ENCODE measurements around the gene APOBEC3A. TPM values are rescaled to one million over a fixed set of nuclear protein-coding genes. Genes with fewer than 3 reads are reported as not detected.
"Not testable (repeated sequence)": the region's sequence is repeated elsewhere in the genome, so short reads cannot be mapped to it uniquely, and the experiment has no call there.

Gene APOBEC3A
- total RNA-seq, 1 donor from 2014 or later, result not detected

- no peaks in the 10 kb centered on the region for H3K9me3 Mint-ChIP-seq
- peaks cover 6% of the 10 kb centered on the region for H3K27me3 Mint-ChIP-seq (ENCODE audit: low read depth)
- H3K4me3 Mint-ChIP-seq (ENCODE audit: low read depth), result no peak overlapping the region
- peaks cover 42% of the 10 kb centered on the region for H3K4me1 Mint-ChIP-seq (ENCODE audit: low read depth)
- peak overlapping the region; percentile 75 for H3K27ac Mint-ChIP-seq
- DNase-seq (ENCODE audit: low spot score), result no peak
- intact Hi-C loops (cut with micrococcal nuclease), result no loop called here
- H3K36me3 Mint-ChIP-seq (ENCODE audit: low read depth), result no peaks in the 10 kb centered on the region
Observed at GRCh38 chr22:38955250-38955905, 2.0 kb upstream of the APOBEC3A start.

- Mint-ChIP-seq H3K4me3 (ENCODE audit: low read depth) (no peak overlapping the region), H3K9me3 (no peaks in the 10 kb centered on the region), H3K4me1 (ENCODE audit: low read depth) (peaks cover 42% of the 10 kb centered on the region), H3K36me3 (ENCODE audit: low read depth) (no peaks in the 10 kb centered on the region), H3K27me3 (ENCODE audit: low read depth) (peaks cover 6% of the 10 kb centered on the region), H3K27ac (peak overlapping the region; percentile 75)
- no peak for DNase-seq (ENCODE audit: low spot score)
- intact Hi-C loops (cut with micrococcal nuclease), result no loop called here
Observed at GRCh38 chr22:38955926-38956325, 1.5 kb upstream of the APOBEC3A start.

GRCh38 chr22:38956551-38956950, 858 bp upstream of the APOBEC3A start:
- DNase-seq (ENCODE audit: low spot score), result no peak

GRCh38 chr22:38957808-38958650, 620 bp downstream of the APOBEC3A start:
- Mint-ChIP-seq H3K27ac (no peak overlapping the region), H3K4me1 (ENCODE audit: low read depth) (peaks cover 27% of the 10 kb centered on the region)
- intact Hi-C loops (cut with micrococcal nuclease), result no loop called here

More at GRCh38 chr22:38956551-38956950, 858 bp upstream of the APOBEC3A start:
- H3K9me3 Mint-ChIP-seq, result no peaks in the 10 kb centered on the region
- H3K4me1 Mint-ChIP-seq (ENCODE audit: low read depth), result peaks cover 38% of the 10 kb centered on the region
- no peak overlapping the region for H3K4me3 Mint-ChIP-seq (ENCODE audit: low read depth)
- no peak overlapping the region for H3K27ac Mint-ChIP-seq
- intact Hi-C loops (cut with micrococcal nuclease), result no loop called here
- H3K36me3 Mint-ChIP-seq (ENCODE audit: low read depth), result no peaks in the 10 kb centered on the region
- peaks cover 6% of the 10 kb centered on the region for H3K27me3 Mint-ChIP-seq (ENCODE audit: low read depth)

GRCh38 chr22:38958651-38958943, 1.2 kb downstream of the APOBEC3A start:
- H3K36me3 Mint-ChIP-seq (ENCODE audit: low read depth); H3K4me3 Mint-ChIP-seq (ENCODE audit: low read depth); DNase-seq (ENCODE audit: low spot score); intact Hi-C loops (cut with micrococcal nuclease); H3K9me3 Mint-ChIP-seq; H3K27me3 Mint-ChIP-seq (ENCODE audit: low read depth): not testable (repeated sequence)
- Mint-ChIP-seq H3K27ac (peak overlapping the region; percentile 8), H3K4me1 (ENCODE audit: low read depth) (peaks cover 24% of the 10 kb centered on the region)

More at GRCh38 chr22:38957808-38958650, 620 bp downstream of the APOBEC3A start:
- no peaks in the 10 kb centered on the region for H3K9me3 Mint-ChIP-seq
- no peaks in the 10 kb centered on the region for H3K36me3 Mint-ChIP-seq (ENCODE audit: low read depth)
- DNase-seq (ENCODE audit: low spot score), result no peak
- H3K27me3 Mint-ChIP-seq (ENCODE audit: low read depth), result peaks cover 6% of the 10 kb centered on the region
- H3K4me3 Mint-ChIP-seq (ENCODE audit: low read depth), result no peak overlapping the region

GRCh38 chr22:38959590-38959989, 2.2 kb downstream of the APOBEC3A start:
- H3K36me3 Mint-ChIP-seq (ENCODE audit: low read depth), result no peaks in the 10 kb centered on the region
- intact Hi-C loops (cut with micrococcal nuclease), result no loop called here
- no peak overlapping the region for H3K4me3 Mint-ChIP-seq (ENCODE audit: low read depth)
- DNase-seq (ENCODE audit: low spot score), result no peak
- H3K27ac Mint-ChIP-seq, result no peak overlapping the region
- H3K27me3 Mint-ChIP-seq (ENCODE audit: low read depth), result peaks cover 6% of the 10 kb centered on the region
- H3K4me1 Mint-ChIP-seq (ENCODE audit: low read depth), result peaks cover 20% of the 10 kb centered on the region
- no peaks in the 10 kb centered on the region for H3K9me3 Mint-ChIP-seq

GRCh38 chr22:38960673-38961072, 3.3 kb downstream of the APOBEC3A start:
- intact Hi-C loops (cut with micrococcal nuclease); H3K4me3 Mint-ChIP-seq (ENCODE audit: low read depth); H3K9me3 Mint-ChIP-seq; DNase-seq (ENCODE audit: low spot score); H3K36me3 Mint-ChIP-seq (ENCODE audit: low read depth); H3K27me3 Mint-ChIP-seq (ENCODE audit: low read depth); H3K27ac Mint-ChIP-seq: not testable (repeated sequence)
- H3K4me1 Mint-ChIP-seq (ENCODE audit: low read depth), result peaks cover 13% of the 10 kb centered on the region

GRCh38 chr22:38963291-38963738, 5.9 kb downstream of the APOBEC3A start:
- H3K9me3 Mint-ChIP-seq; H3K27ac Mint-ChIP-seq; H3K4me1 Mint-ChIP-seq (ENCODE audit: low read depth); intact Hi-C loops (cut with micrococcal nuclease); DNase-seq (ENCODE audit: low spot score); H3K27me3 Mint-ChIP-seq (ENCODE audit: low read depth); H3K4me3 Mint-ChIP-seq (ENCODE audit: low read depth); H3K36me3 Mint-ChIP-seq (ENCODE audit: low read depth): not testable (repeated sequence)

- no peak overlapping the region for H3K27ac Mint-ChIP-seq
- no peak for DNase-seq (ENCODE audit: low spot score)
- peaks cover 4% of the 10 kb centered on the region for H3K4me1 Mint-ChIP-seq (ENCODE audit: low read depth)
- H3K36me3 Mint-ChIP-seq (ENCODE audit: low read depth), result no peaks in the 10 kb centered on the region
- intact Hi-C loops (cut with micrococcal nuclease), result no loop called here
- H3K27me3 Mint-ChIP-seq (ENCODE audit: low read depth), result peaks cover 3% of the 10 kb centered on the region
- no peaks in the 10 kb centered on the region for H3K9me3 Mint-ChIP-seq
- no peak overlapping the region for H3K4me3 Mint-ChIP-seq (ENCODE audit: low read depth)
Observed at GRCh38 chr22:38963872-38964271, 6.5 kb downstream of the APOBEC3A start.

- no peak for DNase-seq (ENCODE audit: low spot score)
- H3K27me3 Mint-ChIP-seq (ENCODE audit: low read depth), result peaks cover 7% of the 10 kb centered on the region
- H3K4me3 Mint-ChIP-seq (ENCODE audit: low read depth), result no peak overlapping the region
- H3K4me1 Mint-ChIP-seq (ENCODE audit: low read depth), result peaks cover 4% of the 10 kb centered on the region
- no peaks in the 10 kb centered on the region for H3K36me3 Mint-ChIP-seq (ENCODE audit: low read depth)
- no peak overlapping the region for H3K27ac Mint-ChIP-seq
- H3K9me3 Mint-ChIP-seq, result no peaks in the 10 kb centered on the region
- intact Hi-C loops (cut with micrococcal nuclease), result no loop called here
Observed at GRCh38 chr22:38964306-38964705, 6.9 kb downstream of the APOBEC3A start.

- H3K36me3 Mint-ChIP-seq (ENCODE audit: low read depth), result no peaks in the 10 kb centered on the region
- intact Hi-C loops (cut with micrococcal nuclease), result no loop called here
Observed at GRCh38 chr22:38964989-38965388, 7.6 kb downstream of the APOBEC3A start.

GRCh38 chr22:38965614-38966379, 8.4 kb downstream of the APOBEC3A start:
- DNase-seq (ENCODE audit: low spot score), result no peak
- Mint-ChIP-seq H3K36me3 (ENCODE audit: low read depth) (no peaks in the 10 kb centered on the region), H3K4me1 (ENCODE audit: low read depth) (peaks cover 4% of the 10 kb centered on the region), H3K27me3 (ENCODE audit: low read depth) (peaks cover 12% of the 10 kb centered on the region), H3K27ac (no peak overlapping the region), H3K4me3 (ENCODE audit: low read depth) (no peak overlapping the region), H3K9me3 (no peaks in the 10 kb centered on the region)
- intact Hi-C loops (cut with micrococcal nuclease), result no loop called here

More at GRCh38 chr22:38964989-38965388, 7.6 kb downstream of the APOBEC3A start:
- no peak for DNase-seq (ENCODE audit: low spot score)
- peaks cover 4% of the 10 kb centered on the region for H3K4me1 Mint-ChIP-seq (ENCODE audit: low read depth)
- no peak overlapping the region for H3K27ac Mint-ChIP-seq
- H3K9me3 Mint-ChIP-seq, result no peaks in the 10 kb centered on the region
- no peak overlapping the region for H3K4me3 Mint-ChIP-seq (ENCODE audit: low read depth)
- H3K27me3 Mint-ChIP-seq (ENCODE audit: low read depth), result peaks cover 7% of the 10 kb centered on the region

GRCh38 chr22:38966380-38966702, 8.9 kb downstream of the APOBEC3A start:
- Mint-ChIP-seq H3K4me1 (ENCODE audit: low read depth) (peaks cover 4% of the 10 kb centered on the region), H3K4me3 (ENCODE audit: low read depth) (no peak overlapping the region), H3K27ac (no peak overlapping the region), H3K9me3 (no peaks in the 10 kb centered on the region), H3K36me3 (ENCODE audit: low read depth) (no peaks in the 10 kb centered on the region), H3K27me3 (ENCODE audit: low read depth) (peaks cover 16% of the 10 kb centered on the region)
- no peak for DNase-seq (ENCODE audit: low spot score)
- intact Hi-C loops (cut with micrococcal nuclease), result no loop called here

Measured in activated T-helper 2 cell treated with anti-CD3 and anti-CD28 coated beads, Interferon-gamma antibody, Interleukin-2, Interleukin-4, amounts not matched to agents 10 μg/mL and 5 μg/mL and 100 μg/mL, durations not matched to agents 14 hours and 24 hours and 36 hours (primary cell).